GM12878 (cell line): ENCODE measurements around the gene WDR26. TPM values are rescaled to one million over a fixed set of nuclear protein-coding genes. Genes with fewer than 3 reads are reported as not detected.

Source experiments
- CHD2 ChIP-seq: IDR thresholded peaks from 2 replicates; pipeline ENCODE4 v1.6.1; 2011; ENCODE audit warnings: low read depth, low read length, improper control_type of control experiment, borderline replicate concordance
- CREB1 ChIP-seq: IDR thresholded peaks from 2 replicates; pipeline ENCODE4 v1.6.1; 2012; ENCODE audit warnings: low read depth, mild to moderate bottlenecking, inconsistent platforms
- FOXM1 ChIP-seq: IDR thresholded peaks from 2 replicates; pipeline ENCODE4 v1.6.1; 2012; ENCODE audit warnings: low read depth, mild to moderate bottlenecking, inconsistent platforms, low read length, moderate library complexity
- GABPA ChIP-seq: IDR thresholded peaks from 2 replicates; pipeline ENCODE4 v1.6.1; 2014; ENCODE audit warnings: antibody characterized with exemption, low read depth, mild to moderate bottlenecking, inconsistent platforms
- IKZF2 ChIP-seq, 2 experiments: fragments of 450-650 bp; IDR thresholded peaks; 2 replicates each; pipeline ENCODE4 v1.6.1; 2017; ENCODE audit warnings: mild to moderate bottlenecking in 2 of 2, moderate library complexity in 2 of 2
- IRF5 ChIP-seq: fragments of 450-650 bp; IDR thresholded peaks from 2 replicates; pipeline ENCODE4 v1.6.1; 2017; ENCODE audit warnings: borderline replicate concordance
- MEF2A ChIP-seq: IDR thresholded peaks from 2 replicates; pipeline ENCODE4 v1.6.1; 2011; ENCODE audit warnings: low read depth, mild to moderate bottlenecking, low read length, moderate library complexity; ENCODE audit not compliant: insufficient read depth
- NR2C2 ChIP-seq: IDR thresholded peaks from 2 replicates; pipeline ENCODE4 v1.6.1; 2011; ENCODE audit warnings: borderline replicate concordance, low read depth; ENCODE audit not compliant: control insufficient read depth, insufficient read length
- POLR2AphosphoS2 ChIP-seq: IDR thresholded peaks from 2 replicates; pipeline ENCODE4 v1.6.1; 2011; ENCODE audit warnings: low read depth, mild to moderate bottlenecking, low read length, improper control_type of control experiment, moderate library complexity
- RCOR1 ChIP-seq: conservative IDR thresholded peaks from 2 replicates; pipeline ENCODE4 v1.6.1; 2012; ENCODE audit warnings: low read depth, low read length, improper control_type of control experiment
- SMC3 ChIP-seq: IDR thresholded peaks from 2 replicates; pipeline ENCODE4 v1.6.1; 2011; ENCODE audit warnings: low read length, improper control_type of control experiment, borderline replicate concordance
- SPI1 ChIP-seq: IDR thresholded peaks from 2 replicates; pipeline ENCODE4 v1.6.1; 2011; ENCODE audit warnings: low read depth, mild to moderate bottlenecking, low read length, moderate library complexity, borderline replicate concordance; ENCODE audit not compliant: insufficient read depth
- SRF ChIP-seq, 2 experiments: IDR thresholded peaks; 2 replicates each; pipeline ENCODE4 v1.6.1; 2011; ENCODE audit warnings: low read depth in 2 of 2, low read length in 2 of 2, mild to moderate bottlenecking in 1 of 2, moderate library complexity in 1 of 2
- STAT3 ChIP-seq: IDR thresholded peaks from 2 replicates; pipeline ENCODE4 v1.6.1; 2011; ENCODE audit warnings: low read depth, low read length, improper control_type of control experiment
- SUPT20H ChIP-seq: IDR thresholded peaks from 2 replicates; pipeline ENCODE4 v1.6.1; 2011; ENCODE audit warnings: low read depth, mild to moderate bottlenecking, low read length, moderate library complexity, borderline replicate concordance; ENCODE audit not compliant: control insufficient read depth
- TAF1 ChIP-seq: IDR thresholded peaks from 2 replicates; pipeline ENCODE4 v1.6.1; 2011; ENCODE audit warnings: mild to moderate bottlenecking, low read depth, low read length, borderline replicate concordance
- TCF7 ChIP-seq: IDR thresholded peaks from 2 replicates; pipeline ENCODE4 v1.6.1; 2014; ENCODE audit warnings: antibody characterized with exemption, borderline replicate concordance
- ZNF24 ChIP-seq: fragments of 450-650 bp; IDR thresholded peaks from 2 replicates; pipeline ENCODE4 v1.6.1; 2017; ENCODE audit warnings: antibody characterized with exemption, mild to moderate bottlenecking
- polyA plus RNA-seq, 11 experiments: library from polyadenylated mRNA; depleted of rRNA in 4 of 11; unstranded in 6 of 11; stranded (reverse) in 5 of 11; fragments of >200 nt; fragmentation: Nextera tagmentation in 4 of 11; fragmentation: Illumina TruSeq in 1 of 11; extraction: Ambion mirVana in 4 of 11; extraction: Trizol in 1 of 11; gene quantifications; 1 replicate in 1 of 11; 2 replicates in 10 of 11; pipeline versions ENCODE4 v1.2.1 to v1.2.3, GENCODE V29; 2011 to 2016; ENCODE audit warnings: inconsistent platforms in 2 of 11, missing spikeins in 2 of 11, low read depth in 1 of 11
- total RNA-seq, 4 experiments: library from RNA; depleted of rRNA in 3 of 4; stranded (reverse); fragments of >200 nt in 3 of 4; fragmentation: Illumina TruSeq in 1 of 4; extraction: Trizol in 1 of 4; gene quantifications; 2 replicates each; pipeline versions ENCODE4 v1.2.1 to v1.2.3, GENCODE V29; 2013 to 2021
- TF ChIP-seq, protein P1 (sequence below): fragments of 150-350 bp; IDR thresholded peaks from 2 replicates; pipeline ENCODE4 v1.6.1; 2016; ENCODE audit warnings: low read depth, low read length
- TF ChIP-seq, protein P2 (sequence below): fragments of 450-650 bp; IDR thresholded peaks from 2 replicates; pipeline ENCODE4 v1.6.1; 2016; ENCODE audit warnings: mild to moderate bottlenecking
- TF ChIP-seq, protein P3 (sequence below): fragments of 150-350 bp; IDR thresholded peaks from 2 replicates; pipeline ENCODE4 v1.6.1; 2014; ENCODE audit warnings: mild to moderate bottlenecking, low read depth, low read length
- TF ChIP-seq, protein P4 (sequence below): fragments of 450-650 bp; IDR thresholded peaks from 2 replicates; pipeline ENCODE4 v1.6.1; 2014; ENCODE audit warnings: mild to moderate bottlenecking

Gene WDR26
- total and polyA plus RNA-seq, 10 of the 15 experiments (the other 5 are each of a cell fraction or from before 2014, with no cell fraction given), result 6.6 to 47.0 (median 24.4) TPM

DNA sequence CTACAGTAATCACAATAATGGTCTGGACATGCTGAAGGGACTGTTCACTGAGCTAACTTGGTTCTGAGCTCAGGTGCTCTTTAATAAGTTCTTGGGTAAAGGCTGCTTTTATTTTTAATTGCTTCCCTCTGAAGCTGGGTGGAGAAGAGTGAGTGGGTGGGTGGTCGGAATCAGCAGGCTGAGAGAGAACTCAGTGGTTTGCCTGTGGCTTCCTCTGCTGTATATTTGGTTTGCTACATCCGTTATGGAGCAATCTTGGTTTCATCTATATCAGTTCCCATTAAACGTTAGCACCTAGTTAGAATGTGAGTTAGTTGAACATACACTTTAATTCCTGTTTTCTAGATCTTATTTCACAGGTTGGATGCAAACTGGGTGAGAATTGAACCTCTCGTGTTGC lies 54.6 kb downstream of the WDR26 start (continued):
- TF ChIP-seq FOXM1 (0 out of 2 replicates have a peak, but pooled peaks have one; percentile 39), GABPA (no peak), NR2C2 (no peak), IKZF2 (IDR thresholded peaks at IDR 0.05) (peak; percentile 87 to 94; a peak in 2 of 4 replicates), CHD2 (peak; percentile 24; the same call in 1 of the 2 replicates), CREB1 (no peak), TAF1 (no peak), SMC3 (no peak), TCF7 (no peak), IRF5 (peak; percentile 74; the same call in 1 of the 2 replicates), SRF (IDR thresholded peaks at IDR 0.05; ENCODE audit: low read depth in 2 of 2, low read length in 2 of 2) (no peak), ZNF24 (no peak), POLR2AphosphoS2 (no peak), RCOR1 (no peak), SPI1 (no peak), MEF2A (peak; percentile 77; the same call in 1 of the 2 replicates), STAT3 (no peak), SUPT20H (no peak)
- TF ChIP-seq, protein P1, sequence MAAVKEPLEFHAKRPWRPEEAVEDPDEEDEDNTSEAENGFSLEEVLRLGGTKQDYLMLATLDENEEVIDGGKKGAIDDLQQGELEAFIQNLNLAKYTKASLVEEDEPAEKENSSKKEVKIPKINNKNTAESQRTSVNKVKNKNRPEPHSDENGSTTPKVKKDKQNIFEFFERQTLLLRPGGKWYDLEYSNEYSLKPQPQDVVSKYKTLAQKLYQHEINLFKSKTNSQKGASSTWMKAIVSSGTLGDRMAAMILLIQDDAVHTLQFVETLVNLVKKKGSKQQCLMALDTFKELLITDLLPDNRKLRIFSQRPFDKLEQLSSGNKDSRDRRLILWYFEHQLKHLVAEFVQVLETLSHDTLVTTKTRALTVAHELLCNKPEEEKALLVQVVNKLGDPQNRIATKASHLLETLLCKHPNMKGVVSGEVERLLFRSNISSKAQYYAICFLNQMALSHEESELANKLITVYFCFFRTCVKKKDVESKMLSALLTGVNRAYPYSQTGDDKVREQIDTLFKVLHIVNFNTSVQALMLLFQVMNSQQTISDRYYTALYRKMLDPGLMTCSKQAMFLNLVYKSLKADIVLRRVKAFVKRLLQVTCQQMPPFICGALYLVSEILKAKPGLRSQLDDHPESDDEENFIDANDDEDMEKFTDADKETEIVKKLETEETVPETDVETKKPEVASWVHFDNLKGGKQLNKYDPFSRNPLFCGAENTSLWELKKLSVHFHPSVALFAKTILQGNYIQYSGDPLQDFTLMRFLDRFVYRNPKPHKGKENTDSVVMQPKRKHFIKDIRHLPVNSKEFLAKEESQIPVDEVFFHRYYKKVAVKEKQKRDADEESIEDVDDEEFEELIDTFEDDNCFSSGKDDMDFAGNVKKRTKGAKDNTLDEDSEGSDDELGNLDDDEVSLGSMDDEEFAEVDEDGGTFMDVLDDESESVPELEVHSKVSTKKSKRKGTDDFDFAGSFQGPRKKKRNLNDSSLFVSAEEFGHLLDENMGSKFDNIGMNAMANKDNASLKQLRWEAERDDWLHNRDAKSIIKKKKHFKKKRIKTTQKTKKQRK, result no peak
- TF ChIP-seq, protein P2, sequence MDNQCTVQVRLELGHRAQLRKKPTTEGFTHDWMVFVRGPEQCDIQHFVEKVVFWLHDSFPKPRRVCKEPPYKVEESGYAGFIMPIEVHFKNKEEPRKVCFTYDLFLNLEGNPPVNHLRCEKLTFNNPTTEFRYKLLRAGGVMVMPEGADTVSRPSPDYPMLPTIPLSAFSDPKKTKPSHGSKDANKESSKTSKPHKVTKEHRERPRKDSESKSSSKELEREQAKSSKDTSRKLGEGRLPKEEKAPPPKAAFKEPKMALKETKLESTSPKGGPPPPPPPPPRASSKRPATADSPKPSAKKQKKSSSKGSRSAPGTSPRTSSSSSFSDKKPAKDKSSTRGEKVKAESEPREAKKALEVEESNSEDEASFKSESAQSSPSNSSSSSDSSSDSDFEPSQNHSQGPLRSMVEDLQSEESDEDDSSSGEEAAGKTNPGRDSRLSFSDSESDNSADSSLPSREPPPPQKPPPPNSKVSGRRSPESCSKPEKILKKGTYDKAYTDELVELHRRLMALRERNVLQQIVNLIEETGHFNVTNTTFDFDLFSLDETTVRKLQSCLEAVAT, result peak; percentile 83
- TF ChIP-seq, protein P3, sequence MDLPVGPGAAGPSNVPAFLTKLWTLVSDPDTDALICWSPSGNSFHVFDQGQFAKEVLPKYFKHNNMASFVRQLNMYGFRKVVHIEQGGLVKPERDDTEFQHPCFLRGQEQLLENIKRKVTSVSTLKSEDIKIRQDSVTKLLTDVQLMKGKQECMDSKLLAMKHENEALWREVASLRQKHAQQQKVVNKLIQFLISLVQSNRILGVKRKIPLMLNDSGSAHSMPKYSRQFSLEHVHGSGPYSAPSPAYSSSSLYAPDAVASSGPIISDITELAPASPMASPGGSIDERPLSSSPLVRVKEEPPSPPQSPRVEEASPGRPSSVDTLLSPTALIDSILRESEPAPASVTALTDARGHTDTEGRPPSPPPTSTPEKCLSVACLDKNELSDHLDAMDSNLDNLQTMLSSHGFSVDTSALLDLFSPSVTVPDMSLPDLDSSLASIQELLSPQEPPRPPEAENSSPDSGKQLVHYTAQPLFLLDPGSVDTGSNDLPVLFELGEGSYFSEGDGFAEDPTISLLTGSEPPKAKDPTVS, result no peak
- TF ChIP-seq, protein P4, sequence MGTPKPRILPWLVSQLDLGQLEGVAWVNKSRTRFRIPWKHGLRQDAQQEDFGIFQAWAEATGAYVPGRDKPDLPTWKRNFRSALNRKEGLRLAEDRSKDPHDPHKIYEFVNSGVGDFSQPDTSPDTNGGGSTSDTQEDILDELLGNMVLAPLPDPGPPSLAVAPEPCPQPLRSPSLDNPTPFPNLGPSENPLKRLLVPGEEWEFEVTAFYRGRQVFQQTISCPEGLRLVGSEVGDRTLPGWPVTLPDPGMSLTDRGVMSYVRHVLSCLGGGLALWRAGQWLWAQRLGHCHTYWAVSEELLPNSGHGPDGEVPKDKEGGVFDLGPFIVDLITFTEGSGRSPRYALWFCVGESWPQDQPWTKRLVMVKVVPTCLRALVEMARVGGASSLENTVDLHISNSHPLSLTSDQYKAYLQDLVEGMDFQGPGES, result no peak
